ENCODE results near the gene PSMB11.

PSMB11 gene, protein sequence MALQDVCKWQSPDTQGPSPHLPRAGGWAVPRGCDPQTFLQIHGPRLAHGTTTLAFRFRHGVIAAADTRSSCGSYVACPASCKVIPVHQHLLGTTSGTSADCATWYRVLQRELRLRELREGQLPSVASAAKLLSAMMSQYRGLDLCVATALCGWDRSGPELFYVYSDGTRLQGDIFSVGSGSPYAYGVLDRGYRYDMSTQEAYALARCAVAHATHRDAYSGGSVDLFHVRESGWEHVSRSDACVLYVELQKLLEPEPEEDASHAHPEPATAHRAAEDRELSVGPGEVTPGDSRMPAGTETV

DNA sequence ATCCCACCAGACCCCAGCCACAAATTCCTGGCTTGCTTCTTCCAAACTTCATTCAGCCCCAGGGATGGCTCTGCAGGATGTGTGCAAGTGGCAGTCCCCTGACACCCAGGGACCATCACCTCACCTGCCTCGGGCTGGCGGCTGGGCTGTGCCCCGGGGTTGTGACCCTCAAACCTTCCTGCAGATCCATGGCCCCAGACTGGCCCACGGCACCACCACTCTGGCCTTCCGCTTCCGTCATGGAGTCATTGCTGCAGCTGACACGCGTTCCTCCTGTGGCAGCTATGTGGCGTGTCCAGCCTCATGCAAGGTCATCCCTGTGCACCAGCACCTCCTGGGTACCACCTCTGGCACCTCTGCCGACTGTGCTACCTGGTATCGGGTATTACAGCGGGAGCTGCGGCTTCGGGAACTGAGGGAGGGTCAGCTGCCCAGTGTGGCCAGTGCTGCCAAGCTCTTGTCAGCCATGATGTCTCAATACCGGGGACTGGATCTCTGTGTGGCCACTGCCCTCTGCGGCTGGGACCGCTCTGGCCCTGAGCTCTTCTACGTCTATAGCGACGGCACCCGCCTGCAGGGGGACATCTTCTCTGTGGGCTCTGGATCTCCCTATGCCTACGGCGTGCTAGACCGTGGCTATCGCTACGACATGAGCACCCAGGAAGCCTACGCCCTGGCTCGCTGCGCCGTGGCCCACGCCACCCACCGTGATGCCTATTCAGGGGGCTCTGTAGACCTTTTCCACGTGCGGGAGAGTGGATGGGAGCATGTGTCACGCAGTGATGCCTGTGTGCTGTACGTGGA, at the start of gene PSMB11:
Gene PSMB11, plus strand, starts transcription at position 51 of the 804 bp plus-strand sequence. Its CDS starts 14 bp downstream, at position 65.
- no peak for DNase-seq (ENCODE audit: insufficient read length, low spot score)
- TF ChIP-seq, protein P1, sequence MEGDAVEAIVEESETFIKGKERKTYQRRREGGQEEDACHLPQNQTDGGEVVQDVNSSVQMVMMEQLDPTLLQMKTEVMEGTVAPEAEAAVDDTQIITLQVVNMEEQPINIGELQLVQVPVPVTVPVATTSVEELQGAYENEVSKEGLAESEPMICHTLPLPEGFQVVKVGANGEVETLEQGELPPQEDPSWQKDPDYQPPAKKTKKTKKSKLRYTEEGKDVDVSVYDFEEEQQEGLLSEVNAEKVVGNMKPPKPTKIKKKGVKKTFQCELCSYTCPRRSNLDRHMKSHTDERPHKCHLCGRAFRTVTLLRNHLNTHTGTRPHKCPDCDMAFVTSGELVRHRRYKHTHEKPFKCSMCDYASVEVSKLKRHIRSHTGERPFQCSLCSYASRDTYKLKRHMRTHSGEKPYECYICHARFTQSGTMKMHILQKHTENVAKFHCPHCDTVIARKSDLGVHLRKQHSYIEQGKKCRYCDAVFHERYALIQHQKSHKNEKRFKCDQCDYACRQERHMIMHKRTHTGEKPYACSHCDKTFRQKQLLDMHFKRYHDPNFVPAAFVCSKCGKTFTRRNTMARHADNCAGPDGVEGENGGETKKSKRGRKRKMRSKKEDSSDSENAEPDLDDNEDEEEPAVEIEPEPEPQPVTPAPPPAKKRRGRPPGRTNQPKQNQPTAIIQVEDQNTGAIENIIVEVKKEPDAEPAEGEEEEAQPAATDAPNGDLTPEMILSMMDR (IDR thresholded peaks at IDR 0.05; ENCODE audit: insufficient read depth, missing control alignments) = no peak
- FAIRE-seq = no peak

DNA sequence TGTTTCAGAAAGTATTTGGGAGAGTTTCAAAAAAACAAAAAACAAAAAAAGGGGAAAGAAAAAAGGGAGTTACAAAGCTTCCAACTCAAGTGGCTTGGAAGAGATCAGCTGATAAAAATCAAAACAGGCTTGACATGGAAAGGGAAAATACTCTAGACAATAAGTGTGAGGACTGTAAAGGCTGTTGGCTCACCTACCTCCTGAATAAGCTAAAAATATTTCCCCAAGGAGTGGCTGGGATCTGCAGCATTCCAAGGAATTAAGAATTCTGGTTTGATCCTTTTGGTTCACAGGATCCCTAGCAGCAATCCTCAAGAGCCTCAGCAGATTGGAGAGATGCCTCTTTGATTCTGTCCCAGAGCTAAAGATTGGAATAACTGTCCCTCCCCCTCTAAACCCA, 48.5 kb upstream of the PSMB11 start:
- TF ChIP-seq, protein P1 (IDR thresholded peaks at IDR 0.05; ENCODE audit: insufficient read depth, missing control alignments) = no peak
- DNase-seq (ENCODE audit: insufficient read length, low spot score) (no peak), FAIRE-seq (no peak)

DNA sequence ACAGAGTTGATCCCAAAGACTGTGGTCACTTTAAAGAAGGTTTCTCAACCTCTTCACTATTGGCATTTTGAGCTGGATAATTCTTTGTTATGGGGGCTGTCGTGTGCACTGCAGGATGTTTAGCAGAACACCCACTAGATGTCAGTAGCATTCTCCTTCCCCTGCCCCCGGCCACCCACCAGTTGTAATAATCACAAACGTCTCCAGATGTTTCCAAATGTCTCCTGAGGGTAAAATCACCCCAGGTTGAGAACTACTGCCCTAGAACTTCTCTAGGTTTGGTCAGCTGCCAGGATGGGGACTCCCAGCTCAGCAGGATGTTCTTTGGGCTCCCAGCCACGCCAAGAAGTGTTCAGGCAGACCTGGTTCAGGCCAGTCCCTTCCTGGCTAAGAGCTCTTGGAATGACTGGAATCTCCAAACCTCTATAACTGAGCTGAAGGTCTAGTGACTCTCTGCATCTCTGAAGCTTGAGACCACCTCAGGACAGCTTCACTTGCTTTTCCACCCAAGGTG, 47.2 kb upstream of the PSMB11 start:
- TF ChIP-seq, protein P1 (IDR thresholded peaks at IDR 0.05; ENCODE audit: insufficient read depth, missing control alignments) = peak; percentile 72
- no peak for FAIRE-seq
- DNase-seq (ENCODE audit: insufficient read length, low spot score) = no peak

DNA sequence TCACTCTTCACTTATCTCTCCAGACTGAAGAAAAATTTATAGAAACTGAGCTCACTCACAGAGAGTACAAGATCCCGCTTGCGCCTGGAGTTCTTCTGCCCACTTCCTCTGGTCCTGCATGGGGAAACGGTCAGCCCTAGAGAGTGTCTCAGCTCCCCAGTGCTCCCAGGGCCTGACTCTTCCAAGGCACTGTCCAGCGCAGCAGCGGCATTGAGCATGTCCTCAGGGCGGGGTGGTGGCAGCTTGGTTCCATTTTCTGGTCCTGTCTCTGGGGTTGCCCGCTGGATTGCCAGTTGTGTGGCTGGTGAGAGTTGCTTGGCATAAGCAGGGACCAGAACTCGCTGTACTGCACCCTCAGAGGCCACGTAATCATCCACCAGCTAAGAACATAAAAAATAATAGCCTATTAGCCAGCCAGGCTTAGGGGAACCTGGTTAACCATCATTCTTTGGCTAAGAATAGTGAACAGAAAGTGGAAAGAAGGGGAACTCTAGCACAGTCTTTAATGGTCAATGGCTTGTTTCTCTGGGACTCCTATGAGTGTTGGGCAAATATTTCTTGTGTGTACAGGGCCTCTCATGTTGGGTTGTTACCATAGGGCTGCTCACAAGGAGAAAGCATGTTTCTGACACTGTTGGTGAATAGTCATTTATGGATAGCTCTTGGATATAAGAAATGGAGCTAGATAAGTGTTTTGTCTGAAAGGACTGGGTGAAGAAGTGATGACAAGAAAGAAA, 46.0 kb upstream of the PSMB11 start:
- TF ChIP-seq, protein P1 (IDR thresholded peaks at IDR 0.05; ENCODE audit: insufficient read depth, missing control alignments) = no peak
- DNase-seq (ENCODE audit: insufficient read length, low spot score) (no peak), FAIRE-seq (no peak)

DNA sequence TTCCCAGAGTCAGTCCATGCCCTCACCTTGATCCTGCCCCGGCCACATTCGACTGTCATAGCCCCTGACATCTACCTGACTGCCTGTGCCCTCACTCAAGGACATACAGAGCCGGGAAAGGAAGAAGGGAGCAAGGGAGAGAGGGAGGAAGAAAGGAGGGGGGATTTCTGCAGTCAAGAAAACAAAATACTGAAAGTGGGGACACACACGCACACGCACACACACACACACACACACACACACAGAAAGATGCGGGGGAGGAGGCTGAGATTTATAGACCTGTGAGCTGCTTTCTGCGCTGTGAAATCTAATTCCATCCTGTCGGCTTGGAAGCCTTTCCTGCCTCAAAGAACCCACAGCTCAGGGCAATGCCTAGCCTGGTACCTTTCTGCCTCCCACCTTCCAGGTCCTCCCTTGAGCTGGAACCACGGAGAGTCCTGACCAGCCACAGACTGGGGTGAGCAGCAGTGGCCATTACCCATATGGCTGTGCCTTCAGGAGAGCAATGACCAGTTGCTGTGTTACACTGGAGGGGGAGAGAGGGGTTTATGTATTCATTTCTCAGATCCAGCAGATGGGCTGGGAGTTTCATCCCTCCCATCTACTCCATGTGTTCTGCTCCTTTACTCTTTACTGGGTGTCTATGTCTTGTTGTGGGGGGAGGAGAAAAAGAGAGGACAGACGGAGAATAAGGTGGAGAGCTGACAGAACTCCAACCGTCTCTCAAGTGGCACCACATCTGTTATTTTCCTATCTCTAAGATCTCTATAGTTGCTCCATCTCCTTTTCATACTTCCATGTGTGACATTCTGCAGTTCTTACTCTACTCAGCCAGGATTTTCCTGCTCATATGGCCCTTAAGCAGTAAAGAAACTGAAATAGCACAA, 45.0 kb upstream of the PSMB11 start:
- FAIRE-seq = no peak
- TF ChIP-seq, protein P1 (IDR thresholded peaks at IDR 0.05; ENCODE audit: insufficient read depth, missing control alignments) = no peak
- DNase-seq (ENCODE audit: insufficient read length, low spot score) = no peak

DNA sequence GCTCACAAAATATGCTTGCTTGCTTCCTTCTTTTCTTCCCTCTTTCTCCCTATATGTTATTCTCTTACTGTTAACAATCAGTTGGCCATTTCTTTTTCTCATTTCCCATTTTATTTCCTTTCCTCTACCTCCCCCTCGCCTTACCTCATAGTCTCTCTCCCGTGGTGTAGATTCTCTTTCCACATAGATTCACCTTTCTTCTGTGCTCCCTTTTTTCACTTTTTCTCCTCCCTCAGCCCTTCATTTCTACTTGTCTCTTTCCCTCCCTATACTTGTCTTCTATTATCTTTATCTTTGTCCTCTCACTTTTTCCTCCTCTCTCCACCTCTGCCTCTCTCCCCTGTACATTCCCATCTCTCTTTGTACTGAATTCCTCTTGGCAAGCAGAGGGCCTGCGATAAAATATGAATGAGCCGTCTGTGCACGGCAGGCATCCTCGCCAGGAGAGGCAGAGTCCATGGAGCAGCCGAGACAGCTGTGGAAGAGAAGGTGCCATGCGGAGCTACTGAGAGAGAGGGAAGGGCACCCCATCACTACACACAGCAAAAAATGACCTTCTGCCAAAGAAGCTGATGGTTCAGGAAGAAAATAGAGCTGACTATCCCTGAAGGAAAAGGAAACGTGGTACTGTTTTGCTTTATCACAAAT, 44.2 kb upstream of the PSMB11 start:
- no peak for FAIRE-seq
- TF ChIP-seq, protein P1 (IDR thresholded peaks at IDR 0.05; ENCODE audit: insufficient read depth, missing control alignments) = no peak
- DNase-seq (ENCODE audit: insufficient read length, low spot score) = no peak

Data from D721Med (cell line).